SIG-M5 (cell line): Measurements from ENCODE around the gene ACADVL.

Source experiments
- DNase-seq: peaks from one replicate; lab custom pipeline; 2025; lab: John Stamatoyannopoulos, UW

Gene ACADVL

DNA sequence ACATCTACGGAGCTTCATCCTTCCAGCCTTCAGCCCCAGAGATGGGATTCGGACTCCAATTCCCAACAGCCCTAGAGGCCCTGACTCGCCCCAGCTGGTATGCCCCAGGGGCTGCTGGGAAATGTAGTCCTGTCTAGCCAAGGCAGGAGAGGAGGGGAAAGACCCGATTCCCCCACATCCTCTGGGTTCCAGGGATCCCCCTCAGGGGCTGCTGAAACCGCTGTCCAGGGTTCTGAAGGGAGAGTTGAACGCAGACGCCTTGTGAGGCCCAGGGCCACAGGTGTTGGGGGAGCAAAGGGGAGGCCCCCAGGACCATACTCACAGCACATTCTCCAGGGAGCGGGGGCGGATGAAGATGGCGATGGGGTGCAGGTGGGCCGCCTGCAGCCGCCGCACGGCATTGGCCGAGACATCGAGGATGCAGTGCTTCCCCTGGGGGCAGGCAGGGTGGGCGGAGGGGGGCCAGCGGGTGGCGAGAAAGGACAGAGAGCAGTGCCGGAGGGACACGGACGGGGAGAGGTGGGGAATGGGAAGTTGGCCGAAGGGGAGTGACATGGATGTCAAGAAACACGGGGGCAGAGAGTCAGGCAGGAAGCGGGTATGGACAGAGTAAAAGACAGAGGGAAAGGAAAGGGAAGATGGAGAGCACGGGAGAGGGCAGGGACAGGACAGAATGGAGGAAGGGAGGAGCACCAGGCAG lies 28.0 kb upstream of the ACADVL start:
- DNase-seq, result no peak

- no peak for DNase-seq
Measured at GRCh38 chr17:7192271-7192937, 27.3 kb upstream of the ACADVL start.

DNA sequence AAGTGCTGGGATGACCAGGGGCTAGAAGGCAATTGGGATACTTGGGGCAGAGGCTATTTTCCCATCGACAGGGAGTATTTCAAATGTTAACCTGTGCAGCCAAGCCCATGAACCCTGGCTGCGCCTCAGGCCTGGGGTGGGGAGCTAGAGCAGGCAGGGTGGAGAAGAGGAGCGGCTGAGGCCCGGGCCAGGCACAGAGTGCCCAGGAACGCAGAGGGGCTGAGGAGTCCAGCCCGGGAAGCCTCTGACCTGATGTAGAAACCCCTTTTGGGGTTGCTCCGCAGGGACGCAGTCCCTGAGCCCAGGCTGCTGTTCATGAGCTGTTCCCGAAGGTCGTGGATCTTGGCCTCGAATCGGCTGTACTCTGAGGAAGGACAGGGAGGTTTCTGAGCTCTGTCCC lies 23.8 kb upstream of the ACADVL start:
- no peak for DNase-seq

DNA sequence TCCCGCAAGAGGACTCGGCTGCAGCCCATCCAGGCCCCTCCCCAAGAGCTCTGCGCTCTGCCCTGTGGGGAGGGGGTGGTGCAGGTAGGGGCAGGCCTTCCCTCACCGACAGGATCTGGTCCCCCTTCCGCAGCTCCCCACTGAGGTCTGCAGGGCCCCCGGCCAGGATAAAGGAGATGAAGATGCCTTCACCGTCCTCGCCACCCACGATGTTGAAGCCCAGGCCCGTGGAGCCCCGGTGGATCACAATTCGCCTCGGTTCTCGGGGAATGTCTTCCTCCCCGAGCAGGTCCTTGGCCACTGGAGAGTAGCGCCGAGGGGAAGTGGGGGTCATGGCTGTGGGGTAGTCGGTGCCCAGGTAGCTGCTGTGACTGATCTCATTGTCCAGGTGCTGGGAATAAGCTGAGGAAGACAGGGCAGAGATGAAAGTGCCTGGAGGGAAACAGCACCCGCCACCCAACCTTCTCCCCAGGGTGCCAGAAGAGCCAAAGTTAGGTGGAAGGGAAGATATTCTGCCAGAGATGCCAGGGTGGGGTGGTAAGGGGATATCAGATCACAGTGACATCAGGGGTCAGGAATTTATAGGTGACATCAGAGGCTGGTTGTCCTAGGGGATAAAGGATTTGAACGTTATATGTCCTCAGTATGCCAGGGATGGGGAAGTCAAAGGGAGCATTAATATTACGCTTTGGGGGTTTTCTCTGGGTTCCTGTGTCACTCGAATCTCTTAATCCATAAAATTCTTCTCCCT lies 22.9 kb upstream of the ACADVL start:
- no peak for DNase-seq

- DNase-seq, result no peak
Measured at GRCh38 chr17:7203391-7203790, 16.3 kb upstream of the ACADVL start.

DNA sequence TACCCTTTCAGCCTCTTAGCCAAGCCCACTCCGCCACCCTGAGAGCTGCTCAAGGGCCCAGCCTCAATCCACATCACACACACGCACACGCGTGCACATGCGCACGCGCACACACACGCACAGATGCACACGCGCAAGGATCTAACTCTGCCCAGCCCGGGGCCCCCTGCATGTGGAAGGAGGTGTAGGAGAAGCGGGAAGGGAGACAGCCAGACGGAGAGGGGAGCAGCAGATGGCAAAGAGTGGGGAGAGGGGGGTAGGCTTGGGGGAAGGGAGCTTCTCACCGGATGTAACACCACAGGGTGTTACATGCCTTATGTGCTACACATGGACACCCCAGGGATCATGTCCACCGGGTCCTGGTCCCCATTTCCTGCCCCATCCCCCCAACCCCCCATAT lies 15.4 kb upstream of the ACADVL start:
- no peak for DNase-seq

DNA sequence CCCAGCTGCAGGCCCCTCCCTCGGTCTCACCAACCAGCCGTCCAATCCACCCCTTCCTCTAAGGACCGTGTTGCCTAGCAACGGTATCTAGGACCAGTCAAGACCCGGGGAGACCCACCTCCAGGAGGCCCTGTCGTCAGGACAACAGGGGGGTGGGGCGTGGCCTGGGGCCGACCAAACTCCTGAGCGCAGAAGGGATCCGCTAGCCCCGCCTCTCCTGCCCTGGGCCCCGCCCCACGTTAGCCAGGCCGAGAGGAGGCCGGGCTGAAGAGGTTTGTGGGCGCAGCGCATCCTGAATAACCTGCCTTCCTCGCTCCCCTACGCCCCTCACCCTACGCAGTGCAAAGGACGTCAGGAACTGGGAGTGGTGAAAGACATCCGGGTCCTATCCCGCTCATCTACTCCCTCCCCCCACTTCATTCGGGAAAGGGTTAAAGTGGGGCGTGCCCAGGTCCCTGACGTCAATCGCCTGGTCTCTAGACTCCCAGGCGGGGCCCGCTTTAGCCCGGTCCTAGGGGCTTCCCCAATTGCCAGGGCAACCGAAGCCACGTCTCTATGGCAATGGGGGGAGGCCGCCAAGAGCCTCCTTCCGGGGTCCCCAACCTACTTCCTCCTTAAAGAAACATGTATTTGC lies 14.8 kb upstream of the ACADVL start:
- no peak for DNase-seq

DNA sequence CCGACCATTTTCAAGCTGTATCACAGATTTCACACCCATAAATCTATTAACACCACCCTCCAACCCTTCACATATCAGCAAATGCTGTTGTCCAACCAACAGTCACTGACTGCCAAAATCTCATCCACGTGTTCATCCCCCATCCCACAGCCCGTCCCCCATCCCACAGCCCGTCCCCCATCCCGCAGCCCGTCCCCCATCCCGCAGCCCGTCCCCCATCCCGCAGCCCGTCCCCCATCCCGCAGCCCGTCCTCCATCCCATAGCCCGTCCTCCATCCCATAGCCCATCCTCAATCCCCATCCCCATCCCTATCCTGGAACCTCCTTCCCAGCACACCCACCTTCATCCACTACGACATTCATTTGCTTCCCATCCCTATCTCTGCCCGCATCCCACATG lies 14.2 kb upstream of the ACADVL start:
- DNase-seq, result no peak

DNA sequence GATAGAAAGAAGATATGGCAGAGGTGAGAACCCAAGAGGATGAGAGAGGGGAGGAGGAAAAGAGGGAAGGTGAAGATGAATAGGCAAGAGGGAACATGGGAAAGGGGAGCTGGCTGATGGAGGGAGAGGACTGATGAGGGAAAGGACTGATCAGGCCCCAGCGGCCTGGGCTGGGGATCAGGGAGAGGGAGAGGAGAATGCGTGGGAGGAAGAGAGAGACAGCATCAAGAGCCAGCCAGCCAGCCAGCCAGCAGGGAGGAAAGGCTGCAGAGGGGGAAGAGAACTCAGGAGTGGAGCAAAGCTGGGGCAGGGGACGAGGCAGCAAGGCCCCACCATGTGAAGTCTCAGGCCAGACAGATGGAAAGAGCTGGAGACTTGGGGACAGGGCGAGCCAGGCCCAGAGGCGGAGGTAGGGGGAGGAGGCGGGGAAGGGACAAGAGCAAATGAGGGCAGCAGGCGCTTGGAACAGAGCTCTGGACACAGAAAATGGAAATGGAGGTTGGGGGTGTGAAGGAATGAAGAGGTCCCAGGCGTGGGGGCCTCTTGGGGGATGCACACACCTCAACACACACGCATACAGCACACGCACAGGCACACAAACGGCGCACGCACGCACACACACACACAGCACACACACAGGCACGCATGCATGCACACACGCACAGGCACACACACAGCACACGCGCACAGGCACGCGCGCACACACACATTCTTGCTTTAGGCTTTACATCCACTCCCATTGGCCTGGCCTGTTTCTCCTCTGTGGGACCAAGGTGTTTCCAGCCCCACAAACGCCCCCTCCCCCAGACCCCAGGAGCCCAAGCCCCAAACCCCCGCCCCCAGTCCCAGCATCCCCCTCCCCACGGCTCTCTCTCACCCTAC lies 12.4 kb upstream of the ACADVL start:
- no peak for DNase-seq

- no peak for DNase-seq
Measured at GRCh38 chr17:7208027-7208571, 11.6 kb upstream of the ACADVL start.

GRCh38 chr17:7208754-7209460 lies 10.8 kb upstream of the ACADVL start:
- no peak for DNase-seq

- no peak for DNase-seq
Measured at GRCh38 chr17:7211491-7212273, 8.1 kb upstream of the ACADVL start.

DNA sequence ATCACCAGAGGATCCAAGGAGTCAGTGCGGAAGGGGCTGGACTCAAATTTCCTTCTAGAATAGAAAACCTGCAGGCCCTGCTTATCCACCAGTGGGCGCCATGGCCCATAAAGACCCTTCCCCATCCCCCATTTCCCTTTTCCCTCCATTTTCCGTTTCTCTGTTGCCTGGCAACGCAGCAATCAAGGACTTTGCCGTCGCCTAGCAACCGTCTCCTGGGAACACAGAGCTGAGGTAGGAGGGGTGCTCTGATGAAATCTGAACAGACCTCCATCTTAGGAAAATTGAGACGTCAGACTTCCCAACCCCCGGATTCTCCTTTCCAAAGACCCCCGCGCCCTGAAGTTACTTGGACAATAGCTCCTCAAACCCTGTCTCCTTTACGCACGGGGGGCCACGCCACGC lies 5.8 kb upstream of the ACADVL start:
- peak; percentile 40 for DNase-seq

DNA sequence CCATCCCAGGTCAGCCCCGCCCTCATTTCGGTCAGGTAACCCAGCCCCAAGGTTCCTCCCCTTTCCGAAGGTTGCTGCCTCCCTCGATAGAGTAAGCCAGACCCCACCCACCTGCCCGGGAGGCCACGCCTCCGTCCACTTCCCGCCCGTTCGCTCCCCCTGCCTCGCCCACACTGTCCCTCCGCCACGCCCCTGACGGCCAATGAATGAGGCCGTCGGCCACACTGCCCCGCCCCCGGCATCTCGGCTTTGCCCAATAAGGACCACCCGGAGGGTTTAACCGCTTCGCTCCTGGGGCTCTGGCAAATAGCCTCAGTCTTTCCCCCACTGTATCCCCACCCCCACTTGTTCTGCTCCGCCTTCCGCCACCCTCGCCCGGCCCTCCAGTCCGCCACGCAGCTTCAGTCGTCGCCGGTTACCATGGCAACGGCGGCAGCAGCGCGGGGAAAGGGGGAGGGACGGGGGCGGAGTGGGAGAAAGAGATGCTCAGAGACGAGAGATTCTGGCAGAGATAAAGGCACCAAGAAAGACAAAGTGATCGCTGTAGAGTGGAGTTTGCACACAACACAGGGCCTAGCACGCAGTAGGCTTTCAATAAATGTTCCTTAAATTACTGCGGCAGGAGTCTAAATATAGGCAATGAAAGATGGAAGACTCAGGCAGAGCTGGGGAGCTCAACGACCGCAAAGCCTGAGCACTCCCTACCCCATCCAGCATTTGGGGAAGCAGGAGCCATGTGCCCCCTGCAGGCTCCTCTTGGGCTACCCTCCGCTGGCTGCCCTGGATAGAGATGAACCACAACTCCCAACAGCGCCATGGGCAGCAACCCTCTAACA lies 5.2 kb upstream of the ACADVL start:
- DNase-seq, result peak; percentile 76

DNA sequence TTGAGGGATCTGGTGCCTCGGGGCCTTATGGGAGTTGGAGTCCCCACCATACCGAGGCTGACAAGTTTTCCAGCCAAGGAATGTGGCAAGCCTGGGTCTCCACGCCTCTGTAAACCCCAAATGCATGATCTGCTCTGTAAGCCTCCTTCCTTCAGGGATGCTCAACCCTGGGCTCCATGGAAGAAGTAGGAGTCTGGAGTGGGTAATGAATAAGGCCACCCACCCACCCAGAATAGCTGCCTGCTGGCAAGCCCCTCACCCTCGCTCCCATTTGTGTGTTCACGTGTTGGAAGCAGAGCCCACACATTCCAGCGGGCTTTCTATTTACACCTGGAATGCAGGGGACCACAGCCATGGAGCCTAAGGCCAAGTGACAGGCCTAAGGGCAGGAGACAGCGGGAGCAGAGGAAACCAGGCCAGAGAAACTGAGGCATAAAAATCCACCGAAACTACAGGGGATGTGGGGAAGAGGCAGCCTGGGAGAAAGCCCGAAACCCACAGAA lies 4.6 kb upstream of the ACADVL start:
- DNase-seq, result no peak

GRCh38 chr17:7215652-7216180 lies 4.0 kb upstream of the ACADVL start:
- no peak for DNase-seq

DNA sequence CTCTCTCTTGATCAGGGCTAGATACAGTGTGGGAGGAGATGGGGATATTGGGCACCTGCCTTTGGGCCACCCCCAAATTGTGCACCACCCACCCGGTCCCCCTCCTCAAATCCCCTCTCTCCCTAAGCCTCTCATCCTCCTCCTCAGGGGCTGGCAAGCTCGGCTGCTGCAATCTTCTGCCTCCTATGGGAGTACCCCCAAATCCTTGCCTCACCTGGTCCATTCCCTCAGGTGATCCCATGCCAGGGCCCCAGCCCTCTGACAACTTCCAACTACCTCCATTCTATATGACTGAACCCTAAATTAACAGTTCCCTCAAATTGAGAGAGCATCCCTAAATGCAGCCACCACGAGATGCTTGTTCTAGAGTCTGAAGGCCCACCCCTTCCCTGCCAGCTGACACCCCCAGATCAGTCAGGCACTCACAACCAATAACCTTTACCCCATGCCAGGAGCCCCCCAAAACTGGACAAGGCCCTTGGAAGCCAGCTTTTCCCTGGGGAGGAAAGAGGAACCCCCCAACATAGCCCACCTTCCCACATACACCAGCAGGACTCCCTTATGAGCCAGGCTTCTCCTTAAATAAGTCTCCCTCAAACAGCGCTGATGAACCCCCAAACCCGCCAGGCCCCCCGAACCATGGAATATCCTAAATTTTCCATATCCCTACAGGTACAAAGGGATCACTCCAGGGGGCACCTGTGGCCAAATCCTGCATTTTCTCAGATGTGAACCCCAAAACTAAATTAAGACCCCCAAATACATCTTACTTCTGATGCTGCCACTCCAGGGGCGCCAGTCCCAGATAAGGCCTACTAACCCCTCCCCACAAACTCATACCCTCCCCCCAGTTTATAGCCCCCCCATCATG lies 3.3 kb upstream of the ACADVL start:
- DNase-seq, result no peak
